ENCODE measurements around the gene ABAT. TPM values are rescaled to one million over a fixed set of nuclear protein-coding genes. Genes with fewer than 3 reads are reported as not detected.

The ABAT gene
- total and polyA plus RNA-seq, 10 of the 15 experiments (the other 5 are each of a cell fraction or from before 2014, with no cell fraction given), result 1.0 to 10.6 (median 1.9) TPM

- FAIRE-seq (no peak), ATAC-seq (peak; percentile 72), DNase-seq (ENCODE audit: low read depth, low spot score) (no peak)
- Histone ChIP-seq H2AFZ (ENCODE audit: control insufficient read depth, low read depth, low read length) (no peak overlapping the region), H3K36me3 (ENCODE audit: control insufficient read depth in 2 of 2, insufficient read depth in 2 of 2, low read length in 1 of 2) (no peaks in the 10 kb centered on the region), H3K4me1 (ENCODE audit: control insufficient read depth, insufficient read depth, low read length) (no peaks in the 10 kb centered on the region), H3K4me3 (no peak overlapping the region), H4K20me1 (ENCODE audit: control insufficient read depth, insufficient read depth) (no peaks in the 10 kb centered on the region), H3K9ac (ENCODE audit: control insufficient read depth, insufficient read depth, low read length) (no peak overlapping the region), H3K27ac (ENCODE audit: control insufficient read depth, insufficient read depth) (no peak overlapping the region), H3K9me3 (replicated peaks; ENCODE audit: control insufficient read depth, insufficient read depth, low read length) (no peaks in the 10 kb centered on the region), H3K79me2 (ENCODE audit: control insufficient read depth, insufficient read depth, low read length) (no peaks in the 10 kb centered on the region), H3K27me3 (replicated peaks in 1 of 2; ENCODE audit: control insufficient read depth in 2 of 2, insufficient read depth in 2 of 2, low read length in 1 of 2) (no peaks in the 10 kb centered on the region), H3K4me2 (ENCODE audit: control insufficient read depth, insufficient read depth) (no peak overlapping the region)
- intact Hi-C loops (cut with micrococcal nuclease; ENCODE audit: unreplicated experiment), result no loop called here
- ChIA-PET SMC1A (ENCODE audit: uncharacterized antibody, unreplicated experiment) (interaction anchor here (0.5 to 5.8 kb wide), 13 partner anchors 9 to 471 kb away, joined by 3 to 37 read pairs (median 4); partner anchors contain the start of genes ABAT and LITAFD), RAD21 (ENCODE audit: unreplicated experiment) (interaction anchor here (0.7 to 4.8 kb wide), 11 partner anchors 58 to 476 kb away, joined by 3 to 32 read pairs (median 4); partner anchors contain the start of gene CARHSP1), POLR2A (interaction anchor here (0.6 to 0.7 kb wide), 4 partner anchors 56 to 1143 kb away, joined by 3 to 6 read pairs (median 6); no protein-coding TSS in a partner anchor), CTCF (interaction anchor here (1.4 to 7.7 kb wide), 7 partner anchors 96 to 471 kb away, joined by 4 to 72 read pairs (median 17); partner anchors contain the start of genes LITAFD, PMM2 and TMEM186)
- WGBS (ENCODE audit: insufficient coverage, insufficient replicate concordance, low lambda C conversion rate, missing lambda C conversion rate), result 9% methylated on average over 9 of the region's 9 CpGs
- in situ Hi-C loops (cut with MboI), result loop anchor here (5.0 kb wide), 1 partner anchor 134 kb away; the partner anchor contains the start of genes PMM2 and TMEM186
- no TSS peak for BruUV-seq (replicated peaks)
- peak; percentile 37; the same call in 1 of the 2 replicates for TF ChIP-seq DPF2 (IDR thresholded peaks at IDR 0.05)
- TF ChIP-seq ATF3 (IDR thresholded peaks at IDR 0.05; ENCODE audit: borderline replicate concordance, extremely low read depth, low read depth, low read length), result no peak
- peak; percentile 75 for TF ChIP-seq MTA2 (IDR thresholded peaks at IDR 0.05; ENCODE audit: low read depth)
- TF ChIP-seq PAX8 (IDR thresholded peaks at IDR 0.05), result no peak
- no peak for TF ChIP-seq BACH1 (IDR thresholded peaks at IDR 0.05; ENCODE audit: borderline replicate concordance)
- no peak for TF ChIP-seq BHLHE40 (IDR thresholded peaks at IDR 0.05; ENCODE audit: borderline replicate concordance in 1 of 2, low read depth in 2 of 2, low read length in 1 of 2)
- no peak for TF ChIP-seq HDAC2 (IDR thresholded peaks at IDR 0.05)
- TF ChIP-seq MXI1 (IDR thresholded peaks at IDR 0.05; ENCODE audit: low read depth, low read length), result 0 out of 2 replicates have a peak, but pooled peaks have one; percentile 31
- no peak for TF ChIP-seq TCF3 (IDR thresholded peaks at IDR 0.05; ENCODE audit: borderline replicate concordance, insufficient read depth, low read depth, low read length)
- no peak for TF ChIP-seq YY1 (IDR thresholded peaks at IDR 0.05; ENCODE audit: low read depth, low read length)
- TF ChIP-seq HDAC6 (IDR thresholded peaks at IDR 0.05; ENCODE audit: unreplicated experiment), result no peak
- no peak for TF ChIP-seq ZBED1 (IDR thresholded peaks at IDR 0.05; ENCODE audit: borderline replicate concordance)
- no peak for TF ChIP-seq E2F8 (IDR thresholded peaks at IDR 0.05; ENCODE audit: low read depth, partially characterized antibody)
- no peak for TF ChIP-seq POU2F2 (IDR thresholded peaks at IDR 0.05; ENCODE audit: borderline replicate concordance, low read depth, low read length)
- TF ChIP-seq NR2C1 (IDR thresholded peaks at IDR 0.05), result no peak
- TF ChIP-seq SMAD1 (IDR thresholded peaks at IDR 0.05; ENCODE audit: low read depth, partially characterized antibody), result no peak
- 0 out of 2 replicates have a peak, but pooled peaks have one; percentile 28 for TF ChIP-seq GATAD2B (conservative IDR thresholded peaks at IDR 0.05; ENCODE audit: low read depth)
- TF ChIP-seq NFYA (IDR thresholded peaks at IDR 0.05; ENCODE audit: borderline replicate concordance, low read depth, low read length), result no peak
- no peak for TF ChIP-seq SUZ12 (IDR thresholded peaks at IDR 0.05; ENCODE audit: unreplicated experiment)
- TF ChIP-seq TBL1XR1 (IDR thresholded peaks at IDR 0.05; ENCODE audit: low read depth, low read length), result no peak
- no peak for TF ChIP-seq BRCA1 (IDR thresholded peaks at IDR 0.05; ENCODE audit: low read depth, low read length)
- TF ChIP-seq CBX5 (IDR thresholded peaks at IDR 0.05; ENCODE audit: low read depth), result no peak
Measured at GRCh38 chr16:8663192-8664089, 11.0 kb upstream of the ABAT start.

Measured in GM12878 (cell line).